C4-2B (cell line): Measurements from ENCODE around the gene PTPRM.

Source experiments
- ZFX ChIP-seq: fragments of 450-650 bp; IDR thresholded peaks from 2 replicates; pipeline ENCODE4 v1.6.1; 2017
- TF ChIP-seq, protein P1 (sequence below): fragments of 450-650 bp; conservative IDR thresholded peaks from 2 replicates; pipeline ENCODE4 v1.5.1; 2017; ENCODE audit warnings: mild to moderate bottlenecking

DNA sequence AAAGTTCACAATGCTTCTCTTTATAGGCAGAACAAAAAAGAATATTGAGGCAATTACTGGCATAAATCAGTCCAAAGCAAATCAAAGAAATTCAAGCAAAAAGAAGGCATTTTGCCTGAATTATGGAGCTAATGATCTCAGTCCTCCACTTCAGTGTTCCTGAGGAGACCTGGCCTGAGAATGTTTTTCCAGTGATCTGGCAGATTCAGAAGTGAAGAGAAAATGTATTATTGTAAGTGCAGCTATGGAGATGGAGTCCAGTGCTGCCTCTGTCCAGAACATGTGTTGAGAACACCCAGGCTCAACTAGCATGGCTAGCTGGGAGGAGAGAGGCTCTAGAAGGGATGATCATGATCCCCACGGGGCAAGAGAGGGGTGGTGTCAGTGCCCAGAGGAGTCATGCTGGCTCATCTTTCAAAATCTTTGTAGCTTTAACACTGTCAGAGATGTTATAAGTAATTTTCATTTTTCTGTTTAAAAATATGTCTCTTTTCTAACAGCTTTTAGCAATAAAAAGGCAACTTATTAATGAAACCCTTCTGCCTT lies 675.1 kb downstream of the PTPRM start:
- TF ChIP-seq, protein P1, sequence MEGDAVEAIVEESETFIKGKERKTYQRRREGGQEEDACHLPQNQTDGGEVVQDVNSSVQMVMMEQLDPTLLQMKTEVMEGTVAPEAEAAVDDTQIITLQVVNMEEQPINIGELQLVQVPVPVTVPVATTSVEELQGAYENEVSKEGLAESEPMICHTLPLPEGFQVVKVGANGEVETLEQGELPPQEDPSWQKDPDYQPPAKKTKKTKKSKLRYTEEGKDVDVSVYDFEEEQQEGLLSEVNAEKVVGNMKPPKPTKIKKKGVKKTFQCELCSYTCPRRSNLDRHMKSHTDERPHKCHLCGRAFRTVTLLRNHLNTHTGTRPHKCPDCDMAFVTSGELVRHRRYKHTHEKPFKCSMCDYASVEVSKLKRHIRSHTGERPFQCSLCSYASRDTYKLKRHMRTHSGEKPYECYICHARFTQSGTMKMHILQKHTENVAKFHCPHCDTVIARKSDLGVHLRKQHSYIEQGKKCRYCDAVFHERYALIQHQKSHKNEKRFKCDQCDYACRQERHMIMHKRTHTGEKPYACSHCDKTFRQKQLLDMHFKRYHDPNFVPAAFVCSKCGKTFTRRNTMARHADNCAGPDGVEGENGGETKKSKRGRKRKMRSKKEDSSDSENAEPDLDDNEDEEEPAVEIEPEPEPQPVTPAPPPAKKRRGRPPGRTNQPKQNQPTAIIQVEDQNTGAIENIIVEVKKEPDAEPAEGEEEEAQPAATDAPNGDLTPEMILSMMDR: no peak
- TF ChIP-seq ZFX: no peak
